ENCODE measurements around the gene F10. TPM values are rescaled to one million over a fixed set of nuclear protein-coding genes. Genes with fewer than 3 reads are reported as not detected.

F10 gene
- total RNA-seq, 2 experiments from 2014 or later, result not detected

DNA sequence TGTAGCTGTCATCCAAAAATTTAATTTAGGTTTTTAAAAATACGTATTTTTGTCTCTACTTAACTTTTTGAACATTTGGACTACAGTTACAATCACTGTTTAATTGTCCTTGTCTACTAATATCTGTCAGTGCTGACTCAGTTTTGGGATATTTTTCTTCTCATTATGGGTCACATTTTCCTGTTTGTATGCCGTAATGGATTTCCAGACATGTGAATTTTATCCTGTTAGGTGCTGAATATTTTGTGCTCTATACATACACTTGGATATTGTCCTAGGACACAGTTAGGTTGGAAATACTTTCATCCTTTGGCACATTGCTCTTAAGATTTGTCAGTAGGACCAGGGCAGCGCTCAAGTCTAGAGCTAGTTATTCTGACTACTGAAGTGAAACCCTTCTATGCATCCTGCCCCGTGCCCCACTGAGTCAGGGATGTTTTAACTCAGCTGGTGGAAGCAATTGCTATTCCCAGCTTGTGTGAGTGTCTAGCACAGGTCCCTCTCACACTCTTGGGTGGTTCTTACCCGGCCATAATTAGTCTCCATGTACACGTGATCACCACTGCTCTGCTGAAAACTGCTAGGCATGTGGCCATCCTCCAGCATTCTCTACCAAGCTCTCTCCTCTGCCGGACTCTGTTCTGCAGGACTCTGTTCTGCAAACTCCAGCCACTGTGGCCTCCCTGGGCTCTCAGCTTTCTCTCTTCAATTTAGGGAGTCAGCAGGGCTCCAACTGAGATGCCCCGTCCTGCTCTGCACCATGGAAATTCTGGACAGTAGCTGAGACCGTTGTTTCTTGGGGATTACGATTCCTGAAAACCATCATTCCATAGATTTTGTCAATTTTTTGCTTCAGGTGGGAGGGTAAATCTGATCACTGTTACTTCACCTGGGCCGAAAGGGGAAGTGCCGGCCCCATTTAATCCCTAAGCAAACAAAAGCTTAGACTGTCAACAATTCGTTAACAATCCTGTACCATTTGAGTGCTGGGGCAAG lies 47.0 kb downstream of the F10 start:
- POLR2A ChIA-PET, result no interaction called here
- Mint-ChIP-seq H3K9me3 (no peaks in the 10 kb centered on the region), H3K4me3 (no peak overlapping the region), H3K4me1 (peaks cover 3% of the 10 kb centered on the region), H3K27ac (no peak overlapping the region), H3K36me3 (peaks cover 27% of the 10 kb centered on the region), H3K27me3 (no peaks in the 10 kb centered on the region)
- ATAC-seq (ENCODE audit: low read depth), result no peak
- DNase-seq, result no peak

DNA sequence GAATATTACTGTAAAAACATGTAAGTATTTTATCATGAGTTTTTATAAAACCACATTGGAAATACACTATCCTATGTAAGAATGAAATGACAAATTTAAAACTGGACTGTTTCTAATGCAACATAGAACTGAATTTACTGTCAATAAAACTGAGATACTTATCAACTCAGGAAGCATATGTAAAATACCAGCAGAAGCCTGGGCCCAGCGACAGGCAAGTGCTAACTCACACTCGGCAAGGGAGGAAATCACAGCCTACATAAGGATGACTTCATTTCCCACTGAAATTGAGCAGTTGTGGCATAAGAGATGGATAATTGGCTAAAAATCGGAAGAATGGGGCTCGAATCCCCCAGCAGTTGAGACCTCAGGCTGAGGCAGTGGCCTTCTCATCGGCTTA lies 47.9 kb downstream of the F10 start:
- Mint-ChIP-seq H3K27ac (no peak overlapping the region), H3K36me3 (peaks cover 28% of the 10 kb centered on the region), H3K4me1 (no peaks in the 10 kb centered on the region), H3K4me3 (no peak overlapping the region), H3K27me3 (no peaks in the 10 kb centered on the region), H3K9me3 (no peaks in the 10 kb centered on the region)
- ATAC-seq (ENCODE audit: low read depth) (no peak), DNase-seq (no peak)
- POLR2A ChIA-PET, result no interaction called here

DNA sequence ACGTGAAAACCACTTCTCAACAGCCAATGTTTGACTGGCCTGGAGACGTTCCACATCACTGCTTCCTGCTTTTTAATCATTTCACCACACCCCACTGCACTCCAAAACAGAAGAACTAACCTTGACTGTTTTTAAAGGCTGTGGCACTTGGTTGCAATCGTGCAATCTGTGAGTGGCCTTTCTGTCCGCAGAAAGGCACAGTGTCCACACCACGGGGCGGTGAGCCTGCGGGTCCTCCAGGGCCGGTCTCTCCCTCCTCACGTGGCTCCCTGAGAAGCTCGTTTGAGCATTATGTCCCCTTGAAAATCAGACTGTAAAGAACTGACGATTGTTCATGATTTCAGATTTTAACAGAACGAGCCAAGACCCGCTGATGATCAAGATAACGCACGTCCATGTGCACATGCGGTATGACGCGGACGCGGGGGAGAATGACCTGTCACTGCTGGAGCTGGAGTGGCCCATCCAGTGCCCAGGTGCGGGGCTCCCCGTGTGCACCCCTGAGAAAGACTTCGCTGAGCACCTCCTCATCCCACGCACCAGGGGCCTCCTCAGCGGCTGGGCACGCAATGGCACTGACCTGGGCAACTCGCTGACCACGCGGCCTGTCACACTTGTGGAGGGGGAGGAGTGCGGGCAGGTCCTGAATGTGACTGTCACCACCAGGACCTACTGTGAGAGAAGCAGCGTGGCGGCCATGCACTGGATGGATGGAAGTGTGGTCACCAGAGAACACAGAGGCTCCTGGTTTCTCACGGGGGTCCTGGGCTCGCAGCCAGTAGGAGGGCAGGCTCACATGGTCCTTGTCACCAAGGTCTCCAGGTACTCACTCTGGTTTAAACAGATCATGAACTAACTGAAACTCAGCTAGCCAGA lies 48.9 kb downstream of the F10 start:
- H3K4me1 Mint-ChIP-seq, result peaks cover 3% of the 10 kb centered on the region
- H3K4me3 Mint-ChIP-seq, result no peak overlapping the region
- no peak overlapping the region for H3K27ac Mint-ChIP-seq
- H3K36me3 Mint-ChIP-seq, result peaks cover 32% of the 10 kb centered on the region
- no peak for DNase-seq
- POLR2A ChIA-PET, result no interaction called here
- no peak for ATAC-seq (ENCODE audit: low read depth)
- no peaks in the 10 kb centered on the region for H3K9me3 Mint-ChIP-seq
- no peaks in the 10 kb centered on the region for H3K27me3 Mint-ChIP-seq

DNA sequence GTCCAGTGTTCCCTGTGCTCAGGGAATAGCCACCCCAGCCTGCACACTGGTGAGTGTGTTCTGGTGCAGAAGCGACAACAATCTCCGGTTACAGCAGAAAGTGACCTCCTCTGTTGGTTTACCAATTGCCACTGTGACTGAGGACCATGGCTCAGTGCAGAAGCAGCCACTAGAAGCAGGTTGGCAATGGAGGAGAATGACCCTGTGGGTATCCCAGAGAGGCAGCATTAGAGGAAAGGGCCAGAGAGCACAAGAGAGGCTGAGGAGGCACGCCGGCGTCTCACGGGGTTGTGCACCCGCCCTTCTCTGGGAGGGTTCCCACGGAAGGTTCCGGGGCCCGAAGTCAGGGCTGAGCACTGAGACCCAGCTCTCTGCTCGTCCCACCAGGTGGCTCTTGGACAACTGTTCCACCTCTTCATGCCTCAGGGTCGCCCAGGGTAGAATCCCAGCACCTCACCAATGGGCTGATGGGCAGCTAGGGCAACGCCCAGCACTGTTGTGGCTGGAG lies 49.9 kb downstream of the F10 start:
- ATAC-seq (ENCODE audit: low read depth) (no peak), DNase-seq (no peak)
- Mint-ChIP-seq H3K36me3 (peaks cover 28% of the 10 kb centered on the region), H3K4me3 (no peak overlapping the region), H3K27me3 (no peaks in the 10 kb centered on the region), H3K27ac (peak overlapping the region; percentile 21), H3K4me1 (peaks cover 3% of the 10 kb centered on the region), H3K9me3 (no peaks in the 10 kb centered on the region)
- POLR2A ChIA-PET, result no interaction called here

- H3K9me3 Mint-ChIP-seq, result no peaks in the 10 kb centered on the region
- peaks cover 27% of the 10 kb centered on the region for H3K36me3 Mint-ChIP-seq
- no peaks in the 10 kb centered on the region for H3K27me3 Mint-ChIP-seq
- H3K27ac Mint-ChIP-seq, result peak overlapping the region; percentile 63
- no peak for ATAC-seq (ENCODE audit: low read depth)
- no peak for DNase-seq
- H3K4me3 Mint-ChIP-seq, result no peak overlapping the region
- POLR2A ChIA-PET, result no interaction called here
- peaks cover 15% of the 10 kb centered on the region for H3K4me1 Mint-ChIP-seq
Measured at GRCh38 chr13:113176280-113176679, 53.7 kb downstream of the F10 start.

GRCh38 chr13:113176822-113177221 lies 54.2 kb downstream of the F10 start:
- Mint-ChIP-seq H3K27ac (no peak overlapping the region), H3K4me3 (no peak overlapping the region), H3K27me3 (no peaks in the 10 kb centered on the region), H3K36me3 (peaks cover 28% of the 10 kb centered on the region), H3K9me3 (no peaks in the 10 kb centered on the region), H3K4me1 (peaks cover 15% of the 10 kb centered on the region)
- ATAC-seq (ENCODE audit: low read depth), result no peak
- POLR2A ChIA-PET, result no interaction called here
- DNase-seq, result no peak

DNA sequence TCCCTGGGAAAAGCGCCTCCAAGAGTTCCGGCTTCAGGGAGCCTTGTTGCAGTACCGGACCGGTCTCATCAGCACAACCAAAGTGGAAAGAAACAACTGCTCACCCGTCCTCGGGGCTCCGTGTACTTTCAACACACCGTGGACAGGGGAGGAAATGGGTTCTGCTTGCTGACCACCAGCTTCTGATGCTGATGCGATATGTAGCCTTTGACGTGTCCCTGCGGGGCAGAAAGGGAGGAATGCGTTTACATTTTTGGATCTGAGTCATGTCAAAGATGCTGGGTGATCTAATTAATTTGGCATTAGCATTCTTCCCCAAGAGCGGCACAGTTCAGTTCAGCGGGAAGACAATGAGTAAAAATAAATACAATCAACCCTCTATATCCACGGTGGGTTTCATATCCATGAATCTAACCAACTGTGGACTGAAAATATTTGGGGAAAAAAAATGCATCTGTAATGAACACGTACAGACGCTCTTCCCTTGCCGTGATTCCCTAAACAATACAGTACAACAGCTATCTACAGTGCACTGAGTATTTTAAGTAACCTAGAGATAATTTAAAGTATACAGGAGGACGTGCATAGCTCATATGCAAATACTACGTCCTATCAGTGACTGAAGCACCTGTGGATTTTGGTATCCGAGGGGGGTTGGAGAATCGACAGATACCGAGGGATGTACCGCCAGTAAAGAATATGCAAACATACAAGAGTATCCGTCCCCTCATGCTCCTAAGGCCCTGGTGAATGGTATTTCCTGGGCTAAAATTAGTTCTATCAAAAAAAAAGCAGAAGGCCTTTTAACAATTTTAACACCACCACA lies 55.7 kb downstream of the F10 start:
- no peak overlapping the region for H3K4me3 Mint-ChIP-seq
- DNase-seq (no peak), ATAC-seq (ENCODE audit: low read depth) (no peak)
- no peak overlapping the region for H3K27ac Mint-ChIP-seq
- H3K27me3 Mint-ChIP-seq, result no peaks in the 10 kb centered on the region
- POLR2A ChIA-PET, result no interaction called here
- peaks cover 20% of the 10 kb centered on the region for H3K4me1 Mint-ChIP-seq
- no peaks in the 10 kb centered on the region for H3K9me3 Mint-ChIP-seq
- H3K36me3 Mint-ChIP-seq, result peaks cover 36% of the 10 kb centered on the region

DNA sequence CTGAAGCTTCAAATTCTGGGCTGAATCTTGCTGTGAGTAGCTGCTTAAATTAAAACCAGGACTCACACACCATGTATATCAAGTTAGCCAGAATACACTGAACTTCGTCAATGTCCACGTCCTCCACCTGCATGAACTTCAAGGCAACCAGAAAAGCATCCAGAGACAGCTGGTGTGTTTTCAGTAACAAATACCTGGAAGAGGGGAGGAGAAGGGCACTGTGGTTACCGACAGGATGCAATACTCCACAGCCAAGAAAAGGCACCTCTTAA lies 56.2 kb downstream of the F10 start:
- no peak overlapping the region for H3K27ac Mint-ChIP-seq
- H3K36me3 Mint-ChIP-seq, result peaks cover 38% of the 10 kb centered on the region
- DNase-seq (no peak), ATAC-seq (ENCODE audit: low read depth) (no peak)
- H3K9me3 Mint-ChIP-seq, result no peaks in the 10 kb centered on the region
- POLR2A ChIA-PET, result no interaction called here
- H3K4me1 Mint-ChIP-seq, result peaks cover 26% of the 10 kb centered on the region
- no peak overlapping the region for H3K4me3 Mint-ChIP-seq
- no peaks in the 10 kb centered on the region for H3K27me3 Mint-ChIP-seq

DNA sequence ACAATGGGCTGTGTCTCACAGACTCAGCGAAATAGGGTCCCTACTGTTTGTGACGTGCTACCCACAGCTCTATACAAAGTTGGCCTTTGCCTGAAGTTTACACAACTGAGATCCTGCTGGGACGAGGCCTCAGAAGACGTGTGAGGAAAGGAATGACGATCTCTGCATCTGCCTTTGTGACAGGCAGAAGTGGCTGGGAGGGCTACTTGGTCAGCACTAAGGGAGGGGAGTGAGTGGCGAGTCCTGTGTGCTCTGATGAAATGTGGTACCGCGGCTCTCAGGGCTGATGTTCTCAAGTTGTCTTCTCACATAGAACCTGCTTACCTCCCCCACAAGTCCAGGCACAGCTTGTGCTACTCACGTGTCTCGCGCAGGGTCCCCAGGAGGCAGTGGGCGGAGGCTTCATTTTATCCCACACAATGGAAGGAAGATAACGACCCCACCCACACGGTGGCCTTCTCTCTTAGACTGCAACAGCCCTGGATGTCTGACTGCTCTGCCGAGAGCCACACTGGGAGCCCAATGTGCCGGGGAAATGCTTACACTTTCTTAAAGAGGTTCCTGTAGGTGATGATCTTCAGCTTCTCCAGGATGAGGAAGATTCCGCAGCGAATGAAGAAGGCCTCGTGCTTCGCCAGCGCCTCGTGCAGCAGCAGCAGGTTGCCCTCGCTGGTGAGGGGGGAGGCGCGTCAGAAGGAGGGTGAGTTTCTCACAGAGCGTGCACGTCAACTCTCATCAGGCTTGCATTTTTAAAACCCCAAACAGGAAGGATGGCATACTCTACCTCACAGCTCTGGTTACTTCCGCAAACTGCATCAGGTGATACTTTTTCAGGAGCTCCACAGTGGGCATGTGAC lies 57.0 kb downstream of the F10 start:
- H3K27me3 Mint-ChIP-seq, result no peaks in the 10 kb centered on the region
- no peaks in the 10 kb centered on the region for H3K9me3 Mint-ChIP-seq
- DNase-seq, result no peak
- POLR2A ChIA-PET, result interaction anchor here (0.6 kb wide), 1 partner anchor 102 kb away, joined by 3 read pairs; no protein-coding TSS in a partner anchor
- no peak overlapping the region for H3K4me3 Mint-ChIP-seq
- H3K36me3 Mint-ChIP-seq, result peaks cover 33% of the 10 kb centered on the region
- peaks cover 26% of the 10 kb centered on the region for H3K4me1 Mint-ChIP-seq
- ATAC-seq (ENCODE audit: low read depth), result no peak
- H3K27ac Mint-ChIP-seq, result peak overlapping the region; percentile 66

DNA sequence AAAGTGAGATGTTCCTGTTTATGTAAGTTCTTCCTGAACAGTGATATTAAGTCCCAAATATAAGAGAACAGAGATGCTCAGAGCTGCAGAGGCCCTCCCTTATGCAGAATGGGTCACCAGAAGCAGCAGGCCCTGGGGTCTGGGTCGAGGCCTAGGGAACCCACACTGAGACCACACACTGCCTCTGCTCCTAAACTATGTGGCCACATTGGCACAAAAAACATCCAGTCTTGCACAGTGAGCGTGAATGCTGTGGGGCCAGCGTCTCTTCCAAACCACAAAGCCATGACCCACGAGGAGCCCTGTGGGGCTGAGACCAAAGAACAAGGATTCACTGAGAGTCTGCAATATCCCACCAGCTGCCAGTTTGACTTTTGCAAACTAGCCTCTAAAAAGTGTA lies 59.4 kb downstream of the F10 start:
- DNase-seq, result no peak
- Mint-ChIP-seq H3K27ac (peak overlapping the region; percentile 16), H3K4me3 (no peak overlapping the region), H3K4me1 (peaks cover 35% of the 10 kb centered on the region), H3K36me3 (peaks cover 39% of the 10 kb centered on the region), H3K9me3 (no peaks in the 10 kb centered on the region), H3K27me3 (no peaks in the 10 kb centered on the region)
- POLR2A ChIA-PET, result no interaction called here
- no peak for ATAC-seq (ENCODE audit: low read depth)

DNA sequence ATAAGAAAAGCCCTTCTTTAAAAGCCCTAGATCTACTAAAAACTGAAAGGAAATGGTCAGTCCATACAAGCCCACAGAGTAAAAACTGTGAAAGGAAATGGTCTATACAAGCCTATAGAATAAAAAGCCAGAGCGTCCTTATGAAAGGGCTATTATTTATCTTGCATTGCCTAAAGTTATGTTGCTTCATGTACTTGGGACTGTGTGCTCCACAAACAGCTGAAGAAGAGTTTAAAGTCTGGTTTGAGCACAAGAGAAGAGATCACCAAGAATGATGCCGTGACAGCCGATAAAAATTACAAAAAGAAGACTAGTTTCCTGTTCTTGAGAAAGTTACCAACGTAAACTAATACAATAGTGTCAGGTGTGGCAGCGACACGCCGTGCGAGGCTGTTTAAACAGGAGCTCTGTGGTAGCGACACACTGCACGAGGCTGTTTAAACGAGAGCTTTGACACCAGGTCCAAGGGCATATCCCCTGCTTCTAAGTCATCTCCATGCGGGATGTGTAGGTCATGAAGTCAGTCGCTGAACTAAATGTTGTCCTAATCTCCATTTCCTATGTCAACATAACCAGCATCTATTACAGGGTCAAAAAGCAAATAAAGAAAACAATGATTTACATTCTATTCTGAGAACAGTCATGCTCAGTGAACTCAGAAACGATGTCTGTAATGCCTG lies 61.0 kb downstream of the F10 start:
- DNase-seq (no peak), ATAC-seq (ENCODE audit: low read depth) (no peak)
- Mint-ChIP-seq H3K4me1 (peaks cover 38% of the 10 kb centered on the region), H3K4me3 (no peak overlapping the region), H3K27ac (peak overlapping the region; percentile 9), H3K9me3 (no peaks in the 10 kb centered on the region), H3K27me3 (no peaks in the 10 kb centered on the region), H3K36me3 (peaks cover 48% of the 10 kb centered on the region)
- POLR2A ChIA-PET, result interaction anchor here (2.8 kb wide), 1 partner anchor 26 kb away, joined by 16 read pairs; the partner anchor contains the start of genes CUL4A and PCID2

Measured in activated naive CD8-positive, alpha-beta T cell treated with anti-CD3 and anti-CD28 coated beads, Interleukin-2, amount 10 ng/mL, durations not matched to agents 7 days and 5 days (primary cell).